Measurements from ENCODE around the gene IKBKG. TPM values are rescaled to one million over a fixed set of nuclear protein-coding genes. Genes with fewer than 3 reads are reported as not detected.

IKBKG gene
- polyA plus RNA-seq, 1 of the 3 experiments (the other 2 are of a cell fraction), result 36.4 TPM

DNA sequence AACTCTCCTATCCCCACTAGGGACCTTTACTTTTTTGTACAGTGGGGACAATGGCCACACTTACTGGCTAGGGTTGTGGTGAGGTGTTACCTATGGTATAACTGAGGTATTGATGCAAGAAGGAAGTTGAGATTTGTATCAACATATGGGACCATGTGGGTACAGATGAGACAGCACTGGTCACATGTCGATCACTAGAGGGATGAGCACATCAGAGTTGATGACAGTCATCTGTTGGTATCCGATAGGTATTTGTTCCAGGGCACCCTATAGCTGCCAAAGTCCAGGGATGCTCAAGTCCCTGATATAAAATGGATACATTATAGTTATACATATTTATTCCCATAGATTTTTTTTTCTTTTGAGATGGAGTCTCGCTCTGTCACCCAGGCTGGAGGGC, 44.4 kb upstream of the IKBKG start (continued):
- TF ChIP-seq ELF1 (IDR thresholded peaks at IDR 0.05) (no peak), RXRA (IDR thresholded peaks at IDR 0.05; ENCODE audit: borderline replicate concordance, low read depth) (no peak), RFX5 (IDR thresholded peaks at IDR 0.05; ENCODE audit: low read length) (no peak), EZH2phosphoT487 (IDR thresholded peaks at IDR 0.05; ENCODE audit: borderline replicate concordance, low read depth) (no peak), TEAD4 (IDR thresholded peaks at IDR 0.05; ENCODE audit: borderline replicate concordance, insufficient read depth) (no peak), JUND (IDR thresholded peaks at IDR 0.05) (no peak), FOXM1 (IDR thresholded peaks at IDR 0.05; ENCODE audit: low read depth) (no peak), MEF2A (IDR thresholded peaks at IDR 0.05; ENCODE audit: borderline replicate concordance, low read depth) (no peak), YY1 (IDR thresholded peaks at IDR 0.05; ENCODE audit: low read depth) (no peak), SMC3 (IDR thresholded peaks at IDR 0.05; ENCODE audit: low read depth, low read length) (no peak), EP300 (IDR thresholded peaks at IDR 0.05; ENCODE audit: borderline replicate concordance in 1 of 2, low read depth in 1 of 2, low read length in 1 of 2) (no peak)
- TF ChIP-seq, protein P1, sequence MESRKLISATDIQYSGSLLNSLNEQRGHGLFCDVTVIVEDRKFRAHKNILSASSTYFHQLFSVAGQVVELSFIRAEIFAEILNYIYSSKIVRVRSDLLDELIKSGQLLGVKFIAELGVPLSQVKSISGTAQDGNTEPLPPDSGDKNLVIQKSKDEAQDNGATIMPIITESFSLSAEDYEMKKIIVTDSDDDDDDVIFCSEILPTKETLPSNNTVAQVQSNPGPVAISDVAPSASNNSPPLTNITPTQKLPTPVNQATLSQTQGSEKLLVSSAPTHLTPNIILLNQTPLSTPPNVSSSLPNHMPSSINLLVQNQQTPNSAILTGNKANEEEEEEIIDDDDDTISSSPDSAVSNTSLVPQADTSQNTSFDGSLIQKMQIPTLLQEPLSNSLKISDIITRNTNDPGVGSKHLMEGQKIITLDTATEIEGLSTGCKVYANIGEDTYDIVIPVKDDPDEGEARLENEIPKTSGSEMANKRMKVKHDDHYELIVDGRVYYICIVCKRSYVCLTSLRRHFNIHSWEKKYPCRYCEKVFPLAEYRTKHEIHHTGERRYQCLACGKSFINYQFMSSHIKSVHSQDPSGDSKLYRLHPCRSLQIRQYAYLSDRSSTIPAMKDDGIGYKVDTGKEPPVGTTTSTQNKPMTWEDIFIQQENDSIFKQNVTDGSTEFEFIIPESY (IDR thresholded peaks at IDR 0.05; ENCODE audit: borderline replicate concordance, low read depth), result no peak
- TF ChIP-seq, protein P2, sequence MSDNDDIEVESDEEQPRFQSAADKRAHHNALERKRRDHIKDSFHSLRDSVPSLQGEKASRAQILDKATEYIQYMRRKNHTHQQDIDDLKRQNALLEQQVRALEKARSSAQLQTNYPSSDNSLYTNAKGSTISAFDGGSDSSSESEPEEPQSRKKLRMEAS (IDR thresholded peaks at IDR 0.05; ENCODE audit: low read depth), result no peak

- Histone ChIP-seq H3K27ac (ENCODE audit: low read depth in 2 of 2, low read length in 1 of 2) (peak overlapping the region in 1 of 2 experiments; percentile 19; a peak in 2 of 4 replicates), H3K79me2 (ENCODE audit: insufficient read depth) (no peaks in the 10 kb centered on the region), H3K4me1 (ENCODE audit: control insufficient read depth in 1 of 2, insufficient read depth in 2 of 2, low read depth in 1 of 2, low read length in 1 of 2) (no peaks in the 10 kb centered on the region), H3K4me2 (no peak overlapping the region; the same call in 1 of the 2 replicates), H3K9me2 (no peaks in the 10 kb centered on the region), H3K27me3 (ENCODE audit: insufficient read depth) (peaks cover 6% of the 10 kb centered on the region; the same call in 1 of the 2 replicates), H3K4me3 (ENCODE audit: low read depth in 2 of 2, low read length in 1 of 2) (no peak overlapping the region), H4K20me1 (ENCODE audit: insufficient read depth) (no peaks in the 10 kb centered on the region), H3K36me3 (replicated peaks in 1 of 2; ENCODE audit: control insufficient read depth in 1 of 2, insufficient read depth in 2 of 2, low read length in 1 of 2) (no peaks in the 10 kb centered on the region), H3K9me3 (no peaks in the 10 kb centered on the region), H3F3A (replicated peaks; ENCODE audit: insufficient read depth) (no peaks in the 10 kb centered on the region), H3K9ac (no peak overlapping the region), H2AFZ (ENCODE audit: low read depth) (no peak overlapping the region)
- no peak for DNase-seq
- POLR2A ChIA-PET, result no interaction called here
- TF ChIP-seq TEAD4 (IDR thresholded peaks at IDR 0.05; ENCODE audit: borderline replicate concordance, insufficient read depth), result no peak
- CTCF ChIA-PET, result no interaction called here
- 11% methylated on average over 6 of the region's 12 CpGs for WGBS (ENCODE audit: low lambda C conversion rate)
Observed at GRCh38 chrX:154505734-154506133, 41.7 kb upstream of the IKBKG start.

- H4K20me1 ChIP-seq (ENCODE audit: insufficient read depth), result no peaks in the 10 kb centered on the region
- H3K4me2 ChIP-seq, result no peak overlapping the region
- no peaks in the 10 kb centered on the region for H3F3A ChIP-seq (replicated peaks; ENCODE audit: insufficient read depth)
- no peak overlapping the region for H3K9ac ChIP-seq
- no peaks in the 10 kb centered on the region for H3K9me3 ChIP-seq
- DNase-seq, result no peak
- no peaks in the 10 kb centered on the region; the same call in 1 of the 2 replicates for H3K27me3 ChIP-seq (ENCODE audit: insufficient read depth)
- 52% methylated on average over 5 of the region's 37 CpGs for WGBS (ENCODE audit: low lambda C conversion rate)
- ChIA-PET POLR2A (no interaction called here), CTCF (no interaction called here)
- no peaks in the 10 kb centered on the region for H3K36me3 ChIP-seq (replicated peaks in 1 of 2; ENCODE audit: control insufficient read depth in 1 of 2, insufficient read depth in 2 of 2, low read length in 1 of 2)
- no peaks in the 10 kb centered on the region for H3K79me2 ChIP-seq (ENCODE audit: insufficient read depth)
- TF ChIP-seq POLR2AphosphoS5 (IDR thresholded peaks at IDR 0.05; ENCODE audit: low read depth, low read length), result no peak
- TF ChIP-seq, protein P3, sequence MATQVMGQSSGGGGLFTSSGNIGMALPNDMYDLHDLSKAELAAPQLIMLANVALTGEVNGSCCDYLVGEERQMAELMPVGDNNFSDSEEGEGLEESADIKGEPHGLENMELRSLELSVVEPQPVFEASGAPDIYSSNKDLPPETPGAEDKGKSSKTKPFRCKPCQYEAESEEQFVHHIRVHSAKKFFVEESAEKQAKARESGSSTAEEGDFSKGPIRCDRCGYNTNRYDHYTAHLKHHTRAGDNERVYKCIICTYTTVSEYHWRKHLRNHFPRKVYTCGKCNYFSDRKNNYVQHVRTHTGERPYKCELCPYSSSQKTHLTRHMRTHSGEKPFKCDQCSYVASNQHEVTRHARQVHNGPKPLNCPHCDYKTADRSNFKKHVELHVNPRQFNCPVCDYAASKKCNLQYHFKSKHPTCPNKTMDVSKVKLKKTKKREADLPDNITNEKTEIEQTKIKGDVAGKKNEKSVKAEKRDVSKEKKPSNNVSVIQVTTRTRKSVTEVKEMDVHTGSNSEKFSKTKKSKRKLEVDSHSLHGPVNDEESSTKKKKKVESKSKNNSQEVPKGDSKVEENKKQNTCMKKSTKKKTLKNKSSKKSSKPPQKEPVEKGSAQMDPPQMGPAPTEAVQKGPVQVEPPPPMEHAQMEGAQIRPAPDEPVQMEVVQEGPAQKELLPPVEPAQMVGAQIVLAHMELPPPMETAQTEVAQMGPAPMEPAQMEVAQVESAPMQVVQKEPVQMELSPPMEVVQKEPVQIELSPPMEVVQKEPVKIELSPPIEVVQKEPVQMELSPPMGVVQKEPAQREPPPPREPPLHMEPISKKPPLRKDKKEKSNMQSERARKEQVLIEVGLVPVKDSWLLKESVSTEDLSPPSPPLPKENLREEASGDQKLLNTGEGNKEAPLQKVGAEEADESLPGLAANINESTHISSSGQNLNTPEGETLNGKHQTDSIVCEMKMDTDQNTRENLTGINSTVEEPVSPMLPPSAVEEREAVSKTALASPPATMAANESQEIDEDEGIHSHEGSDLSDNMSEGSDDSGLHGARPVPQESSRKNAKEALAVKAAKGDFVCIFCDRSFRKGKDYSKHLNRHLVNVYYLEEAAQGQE (IDR thresholded peaks at IDR 0.05; ENCODE audit: low read depth, low read length), result no peak
- TF ChIP-seq, protein P4, sequence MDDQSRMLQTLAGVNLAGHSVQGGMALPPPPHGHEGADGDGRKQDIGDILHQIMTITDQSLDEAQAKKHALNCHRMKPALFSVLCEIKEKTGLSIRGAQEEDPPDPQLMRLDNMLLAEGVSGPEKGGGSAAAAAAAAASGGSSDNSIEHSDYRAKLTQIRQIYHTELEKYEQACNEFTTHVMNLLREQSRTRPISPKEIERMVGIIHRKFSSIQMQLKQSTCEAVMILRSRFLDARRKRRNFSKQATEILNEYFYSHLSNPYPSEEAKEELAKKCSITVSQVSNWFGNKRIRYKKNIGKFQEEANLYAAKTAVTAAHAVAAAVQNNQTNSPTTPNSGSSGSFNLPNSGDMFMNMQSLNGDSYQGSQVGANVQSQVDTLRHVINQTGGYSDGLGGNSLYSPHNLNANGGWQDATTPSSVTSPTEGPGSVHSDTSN (IDR thresholded peaks at IDR 0.05), result no peak
- TF ChIP-seq TCF12 (IDR thresholded peaks at IDR 0.05), result no peak
- no peak for TF ChIP-seq MEF2A (IDR thresholded peaks at IDR 0.05; ENCODE audit: borderline replicate concordance, low read depth)
- TF ChIP-seq, protein P2 (IDR thresholded peaks at IDR 0.05; ENCODE audit: low read depth), result no peak
- no peak for TF ChIP-seq EP300 (IDR thresholded peaks at IDR 0.05; ENCODE audit: borderline replicate concordance in 1 of 2, low read depth in 1 of 2, low read length in 1 of 2)
- H3K9me2 ChIP-seq, result no peaks in the 10 kb centered on the region
- no peak overlapping the region for H3K4me3 ChIP-seq (ENCODE audit: low read depth in 2 of 2, low read length in 1 of 2)
- H2AFZ ChIP-seq (ENCODE audit: low read depth), result no peak overlapping the region
- no peak overlapping the region for H3K27ac ChIP-seq (ENCODE audit: low read depth in 2 of 2, low read length in 1 of 2)
- no peaks in the 10 kb centered on the region for H3K4me1 ChIP-seq (ENCODE audit: control insufficient read depth in 1 of 2, insufficient read depth in 2 of 2, low read depth in 1 of 2, low read length in 1 of 2)
Observed at GRCh38 chrX:154506483-154507332, 40.7 kb upstream of the IKBKG start.

Measured in SK-N-SH (cell line).